HepG2 (cell line): ENCODE results near the gene ALX3. TPM values are rescaled to one million over a fixed set of nuclear protein-coding genes. Genes with fewer than 3 reads are reported as not detected.
A peak's percentile ranks its signal among the peaks of the same experiment; 100 is the strongest.

Experiments
- E2F2 ChIP-seq: sonication (generic); formaldehyde crosslinking; IDR thresholded peaks from 2 replicates; pipeline ENCODE4 v1.4.0; 2020; ENCODE audit warnings: missing genetic modification reagents, borderline replicate concordance
- EED ChIP-seq: sonication (generic); formaldehyde crosslinking; IDR thresholded peaks from 2 replicates; pipeline ENCODE4 v1.5.0; 2020; ENCODE audit warnings: mild to moderate bottlenecking, missing genetic modification reagents
- HNF4G ChIP-seq, 2 experiments: sonication (generic) in 1 of 2; formaldehyde crosslinking in 1 of 2; IDR thresholded peaks; 2 replicates each; pipeline versions ENCODE4 v1.4.0 to v1.6.1; 2011 to 2020; ENCODE audit warnings: borderline replicate concordance in 2 of 2, low read depth in 2 of 2, mild to moderate bottlenecking in 2 of 2, low read length in 1 of 2, missing genetic modification reagents in 1 of 2, moderate library complexity in 1 of 2
- HNRNPLL ChIP-seq: fragments of 200-400 bp; formaldehyde crosslinking; IDR thresholded peaks from 2 replicates; pipeline ENCODE4 v1.6.1; 2017; ENCODE audit warnings: mild to moderate bottlenecking, low read depth, low read length; ENCODE audit not compliant: poor library complexity, severe bottlenecking
- KIAA2018 ChIP-seq: sonication (generic); formaldehyde crosslinking; IDR thresholded peaks from 2 replicates; pipeline ENCODE4 v1.5.0; 2020; ENCODE audit warnings: mild to moderate bottlenecking, missing genetic modification reagents, borderline replicate concordance
- MLX ChIP-seq: IDR thresholded peaks from 2 replicates; pipeline ENCODE4 v1.6.1; 2016
- POGZ ChIP-seq: sonication (generic); formaldehyde crosslinking; IDR thresholded peaks from 2 replicates; pipeline ENCODE4 v1.4.0; 2020; ENCODE audit warnings: mild to moderate bottlenecking, missing genetic modification reagents
- RXRA ChIP-seq: sonication (generic); formaldehyde crosslinking; IDR thresholded peaks from 2 replicates; pipeline ENCODE4 v1.5.1; 2020; ENCODE audit warnings: missing genetic modification reagents
- SOX13 ChIP-seq, 3 experiments: fragments of 450-650 bp in 1 of 3; sonication (generic) in 1 of 3; formaldehyde crosslinking in 1 of 3; IDR thresholded peaks in 2 of 3; conservative IDR thresholded peaks in 1 of 3; 2 replicates each; pipeline versions ENCODE4 v1.5.0 to v1.6.1; 2016 to 2020; ENCODE audit warnings: antibody characterized with exemption in 1 of 3, mild to moderate bottlenecking in 1 of 3, missing compliant biosample characterization in 1 of 3, missing genetic modification reagents in 1 of 3, moderate library complexity in 1 of 3
- ZBTB7B ChIP-seq: sonication (generic); formaldehyde crosslinking; IDR thresholded peaks from 2 replicates; pipeline ENCODE4 v1.4.0; 2020; ENCODE audit warnings: missing genetic modification reagents
- ZC3H13 ChIP-seq: sonication (generic); formaldehyde crosslinking; IDR thresholded peaks from 2 replicates; pipeline ENCODE4 v1.8.1; 2023; ENCODE audit warnings: mild to moderate bottlenecking, missing genetic modification reagents, moderate library complexity
- ZMYM4 ChIP-seq: sonication (generic); formaldehyde crosslinking; IDR thresholded peaks from 2 replicates; pipeline ENCODE4 v1.8.1; 2023; ENCODE audit warnings: mild to moderate bottlenecking, missing genetic modification reagents
- ZNF333 ChIP-seq: sonication (generic); formaldehyde crosslinking; IDR thresholded peaks from 2 replicates; pipeline ENCODE4 v1.4.0; 2020; ENCODE audit warnings: mild to moderate bottlenecking, missing genetic modification reagents, borderline replicate concordance
- ZNF468 ChIP-seq: sonication (generic); formaldehyde crosslinking; IDR thresholded peaks from 2 replicates; pipeline ENCODE4 v1.8.0; 2022; ENCODE audit warnings: mild to moderate bottlenecking, moderate library complexity, missing genetic modification reagents
- ZNF512 ChIP-seq: sonication (generic); formaldehyde crosslinking; IDR thresholded peaks from 2 replicates; pipeline ENCODE4 v1.4.0; 2020; ENCODE audit warnings: mild to moderate bottlenecking, missing genetic modification reagents
- polyA plus RNA-seq, 8 experiments: library from polyadenylated mRNA; depleted of rRNA in 3 of 8; stranded (reverse) in 7 of 8; unstranded in 1 of 8; fragments of >200 nt; fragmentation: Illumina TruSeq in 4 of 8; extraction: Trizol in 4 of 8; gene quantifications; 2 replicates each; pipeline versions ENCODE4 v1.2.1 to v1.2.3, GENCODE V29; 2011 to 2016; ENCODE audit warnings: low read depth in 4 of 8, missing spikeins in 1 of 8, mixed read lengths in 1 of 8; ENCODE audit not compliant: insufficient read depth in 1 of 8
- total RNA-seq, 5 experiments: library from RNA; depleted of rRNA; stranded (reverse); fragments of >200 nt; fragmentation: Illumina TruSeq; extraction: Trizol; gene quantifications; 2 replicates each; pipeline ENCODE4 v1.2.3, GENCODE V29; 2016; ENCODE audit warnings: low read depth in 1 of 5

Gene ALX3
- total and polyA plus RNA-seq, 2 of the 13 experiments (the other 11 are each of a cell fraction or from before 2014, with no cell fraction given) = not detected

- no peak for TF ChIP-seq KIAA2018 (CRISPR knock-in tag)
- TF ChIP-seq HNRNPLL = no peak
- no peak for TF ChIP-seq EED (CRISPR knock-in tag)
- no peak for TF ChIP-seq SOX13 (IDR thresholded peaks at IDR 0.05)
- no peak for TF ChIP-seq SOX13 (CRISPR knock-in tag; conservative IDR thresholded peaks at IDR 0.05 in 1 of 2, IDR thresholded peaks at IDR 0.05 in 1 of 2)
- TF ChIP-seq ZNF333 (CRISPR knock-in tag) = no peak
- peak; percentile 34; the same call in 1 of the 2 replicates for TF ChIP-seq POGZ (CRISPR knock-in tag)
- TF ChIP-seq E2F2 (CRISPR knock-in tag) = no peak
- no peak for TF ChIP-seq ZNF468 (CRISPR knock-in tag)
- TF ChIP-seq HNF4G (IDR thresholded peaks at IDR 0.05; ENCODE audit: borderline replicate concordance, low read depth, low read length) = peak; percentile 90
- TF ChIP-seq HNF4G (CRISPR knock-in tag; IDR thresholded peaks at IDR 0.05; ENCODE audit: borderline replicate concordance, low read depth) = peak; percentile 53; the same call in 1 of the 2 replicates
- no peak for TF ChIP-seq MLX (CRISPR knock-in tag)
- peak; percentile 50; the same call in 1 of the 2 replicates for TF ChIP-seq ZMYM4
- TF ChIP-seq ZNF512 = no peak
- no peak for TF ChIP-seq RXRA (CRISPR knock-in tag)
- no peak for TF ChIP-seq ZC3H13 (CRISPR knock-in tag)
- TF ChIP-seq ZBTB7B = no peak
Observed at GRCh38 chr1:110060034-110060661, 10.3 kb downstream of the ALX3 start (continued).
